GM12891 (cell line): ENCODE data around the gene BCCIP.

ENCODE experiments used
- PAX5 ChIP-seq: IDR thresholded peaks from 2 replicates; pipeline ENCODE4 v1.6.1; 2011; ENCODE audit warnings: low read length, moderate library complexity, mild to moderate bottlenecking; ENCODE audit not compliant: insufficient read depth, severe bottlenecking
- POLR2A ChIP-seq: IDR thresholded peaks from 2 replicates; pipeline ENCODE4 v1.6.1; 2011; ENCODE audit warnings: low read depth, low read length, control low read depth
- POLR2AphosphoS5 ChIP-seq: IDR thresholded peaks from 2 replicates; pipeline ENCODE4 v1.6.1; 2011; ENCODE audit warnings: low read depth, low read length, control low read depth
- SPI1 ChIP-seq: IDR thresholded peaks from 2 replicates; pipeline ENCODE4 v1.6.1; 2011; ENCODE audit warnings: low read depth, low read length, control low read depth
- TAF1 ChIP-seq: IDR thresholded peaks from 2 replicates; pipeline ENCODE4 v1.6.1; 2011; ENCODE audit warnings: low read depth, low read length, control low read depth

GRCh38 chr10:125808047-125808446 lies 15.3 kb upstream of the BCCIP start:
- TF ChIP-seq POLR2A: no peak
- TF ChIP-seq TAF1: no peak
- no peak for TF ChIP-seq POLR2AphosphoS5
- TF ChIP-seq SPI1: no peak
- TF ChIP-seq PAX5: no peak
